NCI-H526 (cell line): Measurements from ENCODE around the gene PCGF5.
A peak's percentile ranks its signal among the peaks of the same experiment; 100 is the strongest.
"Not testable (repeated sequence)": the region's sequence is repeated elsewhere in the genome, so short reads cannot be mapped to it uniquely, and the experiment has no call there.

Experiments
- DNase-seq, 2 experiments: peaks; one replicate each; lab custom pipeline; 2025; lab: John Stamatoyannopoulos, UW

Gene PCGF5

GRCh38 chr10:91210014-91210413 lies 10.4 kb upstream of the PCGF5 start:
- peak in 1 of 2 experiments; percentile 21 for DNase-seq

GRCh38 chr10:91210435-91210834 lies 10.0 kb upstream of the PCGF5 start:
- peak; percentile 74 to 88 for DNase-seq

- DNase-seq = no peak
These were observed 8.8 kb upstream of the PCGF5 start for GRCh38 chr10:91211675-91212074.

- DNase-seq = no peak
These were observed 5.6 kb upstream of the PCGF5 start for GRCh38 chr10:91214911-91215310.

- DNase-seq = no peak
These were observed 5.1 kb upstream of the PCGF5 start for GRCh38 chr10:91215384-91215783.

- no peak for DNase-seq
These were observed 881 bp upstream of the PCGF5 start for GRCh38 chr10:91219371-91220193.

GRCh38 chr10:91220954-91221675 lies 652 bp downstream of the PCGF5 start:
- DNase-seq = peak in 1 of 2 experiments; percentile 55

- DNase-seq = no peak
These were observed 5.6 kb downstream of the PCGF5 start for GRCh38 chr10:91226093-91226492.

- DNase-seq = no peak
These were observed 7.1 kb downstream of the PCGF5 start for GRCh38 chr10:91227576-91227975.

- no peak for DNase-seq
These were observed 9.2 kb downstream of the PCGF5 start for GRCh38 chr10:91229683-91230082.

GRCh38 chr10:91238191-91238590 lies 17.7 kb downstream of the PCGF5 start:
- no peak for DNase-seq

- DNase-seq = no peak
These were observed 19.3 kb downstream of the PCGF5 start for GRCh38 chr10:91239789-91240188.

GRCh38 chr10:91242940-91243339 lies 22.5 kb downstream of the PCGF5 start:
- DNase-seq = no peak

- DNase-seq = no peak
These were observed 27.1 kb downstream of the PCGF5 start for GRCh38 chr10:91247360-91248111.

GRCh38 chr10:91249700-91250099 lies 29.2 kb downstream of the PCGF5 start:
- no peak for DNase-seq

- DNase-seq = no peak
These were observed 29.9 kb downstream of the PCGF5 start for GRCh38 chr10:91250341-91250740.

- peak; percentile 13 to 49 for DNase-seq
These were observed 31.1 kb downstream of the PCGF5 start for GRCh38 chr10:91251430-91252056.

- no peak for DNase-seq
These were observed 32.8 kb downstream of the PCGF5 start for GRCh38 chr10:91253300-91253699.

- DNase-seq = no peak
These were observed 36.8 kb downstream of the PCGF5 start for GRCh38 chr10:91257310-91257709.

- DNase-seq = not testable (repeated sequence)
These were observed 40.0 kb downstream of the PCGF5 start for GRCh38 chr10:91260417-91260816.

- DNase-seq = no peak
These were observed 51.4 kb downstream of the PCGF5 start for GRCh38 chr10:91271886-91272285.

GRCh38 chr10:91284486-91285090 lies 64.1 kb downstream of the PCGF5 start:
- DNase-seq = no peak
